Measurements from ENCODE around the gene SLC16A2.

SLC16A2 gene

GRCh38 chrX:74421036-74421739 lies at the start of gene SLC16A2:
Gene SLC16A2 (plus strand): TSS chrX:74421493. CDS start chrX:74421638, 145 bp downstream.
- DNase-seq: no peak

DNA sequence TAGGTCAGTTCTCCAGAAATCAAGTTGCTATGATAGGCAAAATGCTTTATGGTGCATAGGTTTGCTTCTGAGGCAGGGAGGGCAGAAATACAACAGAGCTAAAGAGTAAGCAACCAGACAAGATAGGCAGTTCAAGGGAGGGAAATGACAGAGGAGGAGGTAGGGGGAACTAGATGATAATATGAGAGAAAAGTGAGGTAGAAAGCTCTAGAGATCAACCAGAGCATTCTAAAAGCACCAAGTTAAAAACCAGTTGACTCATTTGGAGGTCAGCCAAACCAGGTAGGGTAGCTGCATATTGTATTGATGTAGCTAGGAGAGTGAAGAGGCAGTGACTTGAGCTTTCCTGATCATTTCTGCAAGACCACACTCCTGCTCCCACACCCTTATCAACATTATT lies 49.0 kb upstream of the SLC16A2 start:
- no peak for DNase-seq

GRCh38 chrX:74377282-74377681 lies 44.0 kb upstream of the SLC16A2 start:
- DNase-seq: no peak

GRCh38 chrX:74382613-74383012 lies 38.7 kb upstream of the SLC16A2 start:
- DNase-seq: peak; percentile 70

DNA sequence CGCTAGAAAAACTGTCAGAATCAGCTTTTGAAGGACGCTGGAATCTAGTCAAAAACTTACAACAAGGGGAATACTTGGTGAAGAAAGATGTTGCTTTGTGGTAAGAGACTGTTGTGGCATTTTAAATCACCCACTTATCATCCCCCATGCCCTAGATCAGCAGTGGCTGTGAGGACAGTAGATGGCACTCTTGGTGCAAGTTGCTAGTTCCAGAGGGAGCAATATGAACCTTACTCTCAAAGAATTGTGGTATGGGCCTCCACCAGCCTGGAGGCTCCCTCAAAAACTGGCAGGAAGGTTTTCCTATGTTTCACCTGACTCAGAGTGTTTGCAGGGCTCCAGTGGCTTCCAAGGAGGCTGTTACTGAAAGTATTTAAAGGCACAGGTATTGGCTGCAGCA lies 37.7 kb upstream of the SLC16A2 start:
- DNase-seq: peak; percentile 49

DNA sequence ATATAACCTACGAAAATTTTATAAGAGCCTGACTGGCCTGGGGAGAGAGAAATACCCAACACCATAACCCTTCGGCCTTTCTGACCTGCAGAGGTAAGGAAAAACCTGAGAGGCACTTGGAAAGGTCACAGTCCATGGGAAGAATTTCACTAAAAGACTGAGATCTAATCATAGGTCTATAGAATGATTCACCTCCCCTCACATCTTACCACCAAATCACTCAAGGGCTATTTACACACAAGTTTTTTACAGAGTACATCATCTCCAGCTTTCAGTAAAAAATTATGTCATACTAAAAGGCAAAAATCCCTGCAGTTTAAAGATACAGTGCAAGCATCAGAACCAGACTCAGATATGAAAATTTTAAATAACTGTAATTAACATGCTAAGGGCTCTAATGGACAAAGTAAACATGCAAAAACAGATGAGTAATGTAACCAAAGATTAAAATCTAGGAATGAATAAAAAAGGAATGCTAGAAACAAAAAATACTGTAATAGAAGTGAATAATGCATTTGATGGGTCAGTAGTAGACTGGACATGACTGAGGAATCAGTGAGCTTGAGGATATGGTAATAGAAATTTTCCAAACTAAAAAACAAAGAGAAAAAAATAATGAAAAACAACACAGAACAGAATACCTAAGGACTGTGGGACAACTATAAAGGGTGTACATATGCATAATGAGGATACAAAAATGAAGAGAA lies 32.1 kb upstream of the SLC16A2 start:
- DNase-seq: no peak

- no peak for DNase-seq
Measured at GRCh38 chrX:74395556-74395955, 25.7 kb upstream of the SLC16A2 start.

DNA sequence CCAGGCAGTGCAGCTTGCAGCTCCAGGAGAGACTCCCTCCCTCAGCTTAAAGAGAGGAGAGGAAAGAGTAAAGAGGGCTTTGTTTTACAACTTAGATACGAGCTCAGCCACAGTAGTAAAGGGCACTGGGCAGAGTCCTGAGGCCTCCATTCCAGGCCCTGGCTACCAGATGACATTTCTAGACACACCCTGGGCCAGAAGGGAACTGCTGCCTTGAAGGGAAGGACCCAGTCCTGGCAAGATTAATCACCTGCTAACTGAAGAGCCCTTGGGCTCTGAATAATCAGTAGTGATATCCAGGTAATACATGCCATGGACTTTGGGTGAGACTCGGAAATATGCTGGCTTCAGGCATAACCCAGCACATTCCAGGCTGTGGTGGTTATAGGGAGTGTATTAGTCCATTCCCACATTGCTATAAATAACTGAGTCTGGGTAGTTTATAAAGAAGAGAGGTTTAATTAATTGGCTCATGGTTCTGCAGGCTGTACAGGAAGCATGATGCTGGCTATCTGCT lies 15.3 kb upstream of the SLC16A2 start:
- no peak for DNase-seq

GRCh38 chrX:74408304-74408703 lies 13.0 kb upstream of the SLC16A2 start:
- DNase-seq: no peak

- DNase-seq: no peak
Measured at GRCh38 chrX:74419864-74420195, 1.5 kb upstream of the SLC16A2 start.

DNA sequence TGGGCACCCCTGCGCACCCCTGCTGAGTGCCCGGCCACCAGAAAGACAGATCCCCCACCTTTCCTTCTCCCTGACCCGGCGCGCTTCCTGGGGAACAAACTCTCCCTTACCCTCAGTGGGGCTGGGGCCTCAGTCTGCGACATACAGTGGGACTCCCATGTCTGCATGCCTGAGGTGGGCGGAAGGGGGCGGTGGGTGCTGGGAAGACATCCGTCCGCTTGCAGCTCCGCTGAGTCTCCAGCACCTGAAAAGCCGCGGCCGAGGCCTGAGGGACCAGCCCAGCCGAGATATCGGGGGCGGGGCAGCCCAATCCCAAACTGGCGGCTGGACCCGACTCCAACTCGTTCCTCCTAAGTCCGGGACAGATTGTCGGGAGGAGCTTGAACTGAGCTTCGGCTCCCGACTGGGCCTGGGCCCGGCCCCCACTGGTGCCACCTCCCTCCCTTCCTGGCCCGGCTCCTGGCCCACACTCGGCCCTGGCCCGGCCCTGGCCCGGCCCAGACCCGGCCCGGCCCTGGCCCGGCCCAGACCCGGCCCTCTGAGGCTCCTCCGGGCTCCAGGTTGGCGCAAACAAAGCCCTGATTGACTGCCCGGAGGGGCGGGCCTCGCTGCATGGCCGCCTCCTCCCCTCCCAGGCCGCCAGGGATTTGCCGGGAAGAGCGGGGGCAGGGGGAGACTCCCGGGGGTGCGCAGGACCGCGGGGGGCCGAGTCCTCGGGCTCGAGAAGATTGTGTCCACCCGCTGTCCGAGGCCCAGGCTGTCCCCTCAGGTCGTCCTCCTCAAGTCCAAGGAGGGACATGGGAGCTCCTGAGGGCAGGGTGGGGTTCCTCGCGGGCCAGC lies 877 bp upstream of the SLC16A2 start:
- DNase-seq: no peak

- no peak for DNase-seq
Measured at GRCh38 chrX:74421740-74422352, 553 bp downstream of the SLC16A2 start.

DNA sequence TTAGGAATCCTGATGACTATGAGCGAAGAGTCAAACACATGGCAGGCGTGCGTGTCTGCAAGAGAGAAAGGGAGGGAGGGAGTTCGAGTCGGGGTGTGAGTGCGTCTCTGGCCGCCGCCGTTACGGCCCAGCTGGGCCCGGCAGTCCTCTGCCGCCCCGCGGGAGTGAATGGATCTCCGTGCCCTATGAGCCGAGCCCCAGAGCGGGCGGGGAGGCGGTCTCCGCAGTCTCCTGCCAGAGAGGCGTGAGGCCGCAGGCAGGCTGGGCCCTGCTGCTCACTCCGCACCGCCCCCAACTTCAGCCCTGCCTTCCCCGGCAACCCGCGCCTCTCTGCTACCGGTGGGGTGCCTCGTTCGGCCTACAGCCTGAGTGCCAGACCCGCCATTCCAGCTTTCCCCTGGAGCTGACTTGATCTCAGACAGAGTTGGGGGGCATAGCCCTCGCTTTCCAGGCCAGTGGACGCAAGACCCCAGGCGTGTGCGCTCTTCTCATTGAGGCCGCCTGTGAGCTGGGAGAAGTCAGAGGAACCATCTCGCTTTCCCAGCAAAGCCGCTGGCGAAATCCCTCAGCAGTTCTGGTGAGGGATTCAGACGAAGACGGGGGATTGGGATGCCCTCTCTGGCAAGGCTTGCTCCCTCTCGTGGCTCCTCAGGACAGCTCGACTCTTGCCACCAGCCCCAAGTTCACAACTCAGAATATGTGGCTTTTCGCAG lies 1.4 kb downstream of the SLC16A2 start:
- no peak for DNase-seq

- no peak for DNase-seq
Measured at GRCh38 chrX:74423289-74423998, 2.2 kb downstream of the SLC16A2 start.

GRCh38 chrX:74426071-74426470 lies 4.8 kb downstream of the SLC16A2 start:
- no peak for DNase-seq

- DNase-seq: no peak
Measured at GRCh38 chrX:74426615-74427014, 5.3 kb downstream of the SLC16A2 start.

DNA sequence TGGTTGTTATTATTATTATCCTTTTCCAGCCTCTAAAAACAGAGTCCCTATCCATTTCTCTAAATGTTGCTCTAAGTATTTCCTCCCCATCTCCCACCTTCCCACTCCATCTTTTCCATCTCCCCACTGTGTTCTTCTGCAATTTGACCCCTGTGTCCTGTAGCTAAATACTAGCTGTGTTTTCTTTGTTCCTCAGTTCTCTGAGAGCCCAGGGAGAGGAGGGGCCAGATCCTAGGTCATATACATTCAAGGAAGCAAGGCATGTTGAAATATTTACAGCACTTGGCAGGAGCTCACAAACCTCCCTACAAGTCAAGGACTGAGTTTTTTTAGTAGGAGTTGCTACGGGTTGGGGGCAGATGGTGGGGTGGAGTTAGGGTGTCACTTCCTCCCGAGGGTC lies 10.5 kb downstream of the SLC16A2 start:
- no peak for DNase-seq

DNA sequence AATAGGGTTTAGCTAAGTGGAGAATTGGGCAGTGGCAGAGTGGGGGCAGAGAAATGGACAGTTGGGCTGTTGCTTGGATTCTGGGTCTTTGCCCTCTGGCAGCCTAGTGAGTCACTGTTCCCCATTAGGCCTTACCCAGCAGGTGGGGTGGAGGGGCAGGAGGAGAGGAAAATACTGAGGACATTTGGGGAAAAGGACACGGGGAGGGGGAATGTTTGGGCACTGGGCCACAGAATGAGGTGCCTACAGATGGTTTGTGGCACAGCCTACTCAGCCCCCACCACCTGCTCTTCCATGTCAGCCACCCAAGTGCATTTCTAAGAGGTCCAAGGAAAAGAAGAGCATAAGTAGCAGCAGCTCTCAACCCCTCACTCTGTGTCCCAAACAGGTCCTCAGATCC lies 13.0 kb downstream of the SLC16A2 start:
- DNase-seq: no peak

- no peak for DNase-seq
Measured at GRCh38 chrX:74437530-74437929, 16.2 kb downstream of the SLC16A2 start.

- no peak for DNase-seq
Measured at GRCh38 chrX:74438764-74439163, 17.5 kb downstream of the SLC16A2 start.

- DNase-seq: no peak
Measured at GRCh38 chrX:74445099-74445498, 23.8 kb downstream of the SLC16A2 start.

DNA sequence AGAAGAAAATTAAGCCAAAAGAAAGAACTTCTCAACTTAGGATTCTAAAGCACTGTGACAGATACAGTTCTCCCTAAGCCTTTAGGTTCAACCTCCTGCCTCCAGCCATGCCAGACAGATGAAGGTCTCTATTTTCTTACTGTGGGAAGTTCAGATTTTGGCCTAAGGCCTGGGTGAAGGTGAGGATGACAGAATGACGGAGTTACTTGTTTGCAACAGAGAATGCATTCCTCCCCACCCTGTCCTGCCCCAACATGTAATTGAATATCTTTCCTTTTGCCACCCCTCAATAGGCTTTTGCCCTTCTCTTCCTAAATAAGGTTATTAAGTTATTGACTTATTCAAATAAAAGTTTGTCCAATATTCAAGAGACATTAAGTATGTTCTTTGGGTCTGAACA lies 25.6 kb downstream of the SLC16A2 start:
- DNase-seq: no peak
